Suprapubic skin (tissue), 3 donors: ENCODE results near the gene BZW2.

Experiments
- EP300 ChIP-seq: sonication (generic); formaldehyde crosslinking; IDR thresholded peaks from one replicate; pipeline ENCODE4 v1.6.1; 2017; ENCODE audit warnings: antibody characterized with exemption
- POLR2A ChIP-seq, 2 donors: fragments of 450-650 bp; IDR thresholded peaks; one replicate each; pipeline ENCODE4 v1.6.1; 2017; ENCODE audit warnings: antibody characterized with exemption in 2 of 2, mild to moderate bottlenecking in 2 of 2, moderate library complexity in 2 of 2
- TF ChIP-seq, protein P1 (sequence below), 2 donors: fragments of 200-600 bp in 1 of 2; fragments of 450-650 bp in 1 of 2; sonication (generic) in 1 of 2; IDR thresholded peaks; one replicate each; pipeline ENCODE4 v1.5.1; 2016 to 2019; ENCODE audit warnings: antibody characterized with exemption in 2 of 2, mild to moderate bottlenecking in 1 of 2, moderate library complexity in 1 of 2

DNA sequence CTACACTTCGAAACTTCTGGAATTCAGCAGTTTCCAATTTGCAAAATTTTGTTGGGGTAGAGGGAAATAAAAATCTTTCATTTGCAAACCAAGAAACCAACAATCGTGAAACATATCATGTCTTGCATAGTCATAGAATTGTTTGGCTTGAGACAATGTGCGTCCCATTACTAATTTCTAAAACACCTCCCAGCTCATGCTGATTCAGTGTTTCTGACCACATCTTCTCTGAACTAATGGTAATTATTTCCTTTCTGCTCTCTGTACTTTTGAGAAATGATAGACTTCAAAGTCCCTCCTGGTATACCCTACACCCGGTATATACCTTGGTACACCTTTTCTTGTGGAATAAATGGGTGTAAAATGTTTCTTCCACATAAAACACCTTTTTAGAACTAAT is 65.7 kb downstream of the BZW2 start:
- TF ChIP-seq, protein P1, sequence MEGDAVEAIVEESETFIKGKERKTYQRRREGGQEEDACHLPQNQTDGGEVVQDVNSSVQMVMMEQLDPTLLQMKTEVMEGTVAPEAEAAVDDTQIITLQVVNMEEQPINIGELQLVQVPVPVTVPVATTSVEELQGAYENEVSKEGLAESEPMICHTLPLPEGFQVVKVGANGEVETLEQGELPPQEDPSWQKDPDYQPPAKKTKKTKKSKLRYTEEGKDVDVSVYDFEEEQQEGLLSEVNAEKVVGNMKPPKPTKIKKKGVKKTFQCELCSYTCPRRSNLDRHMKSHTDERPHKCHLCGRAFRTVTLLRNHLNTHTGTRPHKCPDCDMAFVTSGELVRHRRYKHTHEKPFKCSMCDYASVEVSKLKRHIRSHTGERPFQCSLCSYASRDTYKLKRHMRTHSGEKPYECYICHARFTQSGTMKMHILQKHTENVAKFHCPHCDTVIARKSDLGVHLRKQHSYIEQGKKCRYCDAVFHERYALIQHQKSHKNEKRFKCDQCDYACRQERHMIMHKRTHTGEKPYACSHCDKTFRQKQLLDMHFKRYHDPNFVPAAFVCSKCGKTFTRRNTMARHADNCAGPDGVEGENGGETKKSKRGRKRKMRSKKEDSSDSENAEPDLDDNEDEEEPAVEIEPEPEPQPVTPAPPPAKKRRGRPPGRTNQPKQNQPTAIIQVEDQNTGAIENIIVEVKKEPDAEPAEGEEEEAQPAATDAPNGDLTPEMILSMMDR (IDR thresholded peaks at IDR 0.05), result no peak
- no peak for TF ChIP-seq EP300
- no peak for TF ChIP-seq POLR2A (IDR thresholded peaks at IDR 0.05)
